CD14-positive monocyte (primary cell): Measurements from ENCODE around the gene ZBTB5. TPM values are rescaled to one million over a fixed set of nuclear protein-coding genes. Genes with fewer than 3 reads are reported as not detected.
A peak's percentile ranks its signal among the peaks of the same experiment; 100 is the strongest.

Experiments used
- DNase-seq, 3 donors: peaks; one replicate each; pipeline ENCODE4 v3.0.0-alpha.2; 2011 to 2022
- H2AFZ ChIP-seq: 2 replicates; pipeline ENCODE4 v1.6.0; 2012; ENCODE audit warnings: mild to moderate bottlenecking, low read depth, low read length, inconsistent platforms; ENCODE audit not compliant: insufficient read depth, poor library complexity, severe bottlenecking
- H3K27ac ChIP-seq, 2 donors: 1 replicate in 1 of 2; 2 replicates in 1 of 2; pipeline ENCODE4 v1.5.1; 2012 to 2013; ENCODE audit warnings: low read length in 2 of 2, control low read depth in 1 of 2, inconsistent platforms in 1 of 2, low read depth in 1 of 2, mild to moderate bottlenecking in 1 of 2
- H3K27me3 ChIP-seq, 2 donors: one replicate each; pipeline versions ENCODE4 v1.6.0 to v1.6.1; 2011 to 2013; ENCODE audit warnings: low read length in 2 of 2; ENCODE audit not compliant: control insufficient read depth in 2 of 2, insufficient read depth in 2 of 2
- H3K36me3 ChIP-seq, 2 donors: replicated peaks in 1 of 2; 1 replicate in 1 of 2; 2 replicates in 1 of 2; pipeline versions ENCODE4 v1.5.1 to v1.6.1; 2012 to 2013; ENCODE audit warnings: low read length in 2 of 2, control low read depth in 1 of 2, inconsistent platforms in 1 of 2, mild to moderate bottlenecking in 1 of 2; ENCODE audit not compliant: insufficient read depth in 2 of 2, control insufficient read depth in 1 of 2
- H3K4me1 ChIP-seq, 2 donors: 1 replicate in 1 of 2; 2 replicates in 1 of 2; pipeline versions ENCODE4 v1.5.1 to v1.6.1; 2012 to 2013; ENCODE audit warnings: low read length in 2 of 2, control low read depth in 1 of 2, inconsistent platforms in 1 of 2, mild to moderate bottlenecking in 1 of 2, moderate library complexity in 1 of 2; ENCODE audit not compliant: insufficient read depth in 2 of 2, control insufficient read depth in 1 of 2
- H3K4me2 ChIP-seq: replicated peaks from 2 replicates; pipeline ENCODE3; 2012; ENCODE audit warnings: low read length, moderate library complexity, mild to moderate bottlenecking; ENCODE audit not compliant: poor library complexity, severe bottlenecking; ENCODE audit errors: extremely low read depth
- H3K4me3 ChIP-seq, 3 experiments: fragments of 200-600 bp in 1 of 3; sonication (generic) in 1 of 3; replicated peaks in 1 of 3; 1 replicate in 2 of 3; 2 replicates in 1 of 3; pipeline ENCODE4 v1.5.1; 2011 to 2013; ENCODE audit warnings: low read length in 3 of 3, mild to moderate bottlenecking in 3 of 3, control low read depth in 2 of 3, low read depth in 2 of 3, inconsistent platforms in 1 of 3, moderate library complexity in 1 of 3
- H3K79me2 ChIP-seq: 2 replicates; pipeline ENCODE4 v1.6.0; 2012; ENCODE audit warnings: mild to moderate bottlenecking, control low read depth, inconsistent platforms, low read length, moderate library complexity; ENCODE audit not compliant: insufficient read depth
- H3K9ac ChIP-seq: 2 replicates; pipeline ENCODE4 v1.6.0; 2017; ENCODE audit warnings: low read length, mild to moderate bottlenecking; ENCODE audit not compliant: insufficient read depth, poor library complexity, severe bottlenecking
- H3K9me3 ChIP-seq, 2 donors: replicated peaks in 1 of 2; 1 replicate in 1 of 2; 2 replicates in 1 of 2; pipeline versions ENCODE4 v1.5.1 to v1.6.1; 2012 to 2013; ENCODE audit warnings: low read length in 2 of 2, control low read depth in 1 of 2; ENCODE audit not compliant: control insufficient read depth in 1 of 2, insufficient read depth in 1 of 2
- H4K20me1 ChIP-seq: 2 replicates; pipeline ENCODE4 v1.6.0; 2012; ENCODE audit warnings: mild to moderate bottlenecking, low read length, control low read depth, moderate library complexity; ENCODE audit not compliant: insufficient read depth
- H3K27ac Mint-ChIP-seq, 7 donors: one replicate each; pipeline ENCODE4 v1.8.0; 2020; ENCODE audit warnings: mild to moderate bottlenecking in 7 of 7, mixed read lengths in 7 of 7, moderate library complexity in 6 of 7, inconsistent platforms in 2 of 7
- H3K27me3 Mint-ChIP-seq, 3 donors: one replicate each; pipeline ENCODE4 v1.8.0; 2021 to 2022; ENCODE audit warnings: low read depth in 3 of 3, mild to moderate bottlenecking in 3 of 3, mixed read lengths in 3 of 3, moderate library complexity in 3 of 3, inconsistent platforms in 1 of 3
- H3K36me3 Mint-ChIP-seq, 2 donors: one replicate each; pipeline ENCODE4 v1.8.0; 2020; ENCODE audit warnings: mixed read lengths in 2 of 2, inconsistent platforms in 1 of 2, mild to moderate bottlenecking in 1 of 2
- H3K4me1 Mint-ChIP-seq: one replicate; pipeline ENCODE4 v1.8.0; 2020; ENCODE audit warnings: mild to moderate bottlenecking, mixed read lengths
- H3K4me3 Mint-ChIP-seq, 2 donors: one replicate each; pipeline ENCODE4 v1.8.0; 2020; ENCODE audit warnings: mild to moderate bottlenecking in 2 of 2, mixed read lengths in 2 of 2, moderate library complexity in 1 of 2
- H3K9me3 Mint-ChIP-seq, 7 donors: one replicate each; pipeline ENCODE4 v1.8.0; 2020 to 2022; ENCODE audit warnings: mixed read lengths in 7 of 7, mild to moderate bottlenecking in 6 of 7, moderate library complexity in 6 of 7, inconsistent platforms in 2 of 7
- CTCF ChIP-seq: fragments of 200-600 bp; IDR thresholded peaks from one replicate; pipeline ENCODE4 v1.8.0; 2022; ENCODE audit warnings: antibody characterized with exemption, mild to moderate bottlenecking
- WGBS: methylation state at CpG from one replicate; pipeline ENCODE4 v1.1.5; 2013; ENCODE audit warnings: missing lambda C conversion rate; ENCODE audit not compliant: insufficient coverage; 5-methylcytosine and 5-hydroxymethylcytosine counted together
- intact Hi-C, 2 donors: fragments of 100-400 bp; cut with micrococcal nuclease; formaldehyde crosslinking; loops; one replicate each; pipeline versions ENCODE4 v1.15.0 to v1.15.1; 2023
- polyA plus RNA-seq, 3 donors: library from polyadenylated mRNA; depleted of rRNA in 1 of 3; unstranded in 2 of 3; stranded (reverse) in 1 of 3; fragments of 300-500 nt in 2 of 3; fragments of >200 nt in 1 of 3; fragmentation: Illumina TruSeq in 2 of 3; gene quantifications; 1 replicate in 2 of 3; 2 replicates in 1 of 3; pipeline ENCODE4 v1.2.3, GENCODE V29; 2012 to 2021

ZBTB5 gene
- polyA plus RNA-seq, 3 donors, result 0.58 to 6.4 (median 1.4) TPM

- no peaks in the 10 kb centered on the region for H4K20me1 ChIP-seq
- H3K36me3 ChIP-seq, result peaks cover 0 to 5% of the 10 kb centered on the region in 2 donors
- TF ChIP-seq CTCF, result no peak
- WGBS, result 80% methylated on average over 5 of the region's 7 CpGs
- DNase-seq, result no peak
- H3K9ac ChIP-seq, result no peak overlapping the region
- H3K9me3 Mint-ChIP-seq, result peaks cover 0 to 2% (median 0%) of the 10 kb centered on the region in 7 donors
- peaks cover 9% of the 10 kb centered on the region in 2 donors for H3K36me3 Mint-ChIP-seq
- peaks cover 0 to 2% (median 0%) of the 10 kb centered on the region in 3 donors for H3K27me3 Mint-ChIP-seq
- H3K4me1 ChIP-seq, result no peaks in the 10 kb centered on the region
- no peak overlapping the region for H3K27ac ChIP-seq
- no peak overlapping the region for H3K4me3 ChIP-seq
- intact Hi-C loops, result no loop called here
- H3K27ac Mint-ChIP-seq, result peak overlapping the region in 1 of 7 donors; percentile 45
- no peak overlapping the region for H3K4me2 ChIP-seq
- H3K9me3 ChIP-seq, result no peaks in the 10 kb centered on the region
- H2AFZ ChIP-seq, result no peak overlapping the region
- no peaks in the 10 kb centered on the region for H3K27me3 ChIP-seq
- no peaks in the 10 kb centered on the region for H3K4me1 Mint-ChIP-seq
- no peaks in the 10 kb centered on the region for H3K79me2 ChIP-seq
- no peak overlapping the region for H3K4me3 Mint-ChIP-seq
Measured at GRCh38 chr9:37509536-37509935, 44.3 kb upstream of the ZBTB5 start.

GRCh38 chr9:37508834-37509206, 43.6 kb upstream of the ZBTB5 start:
- DNase-seq, result no peak

More at GRCh38 chr9:37508834-37509206, 43.6 kb upstream of the ZBTB5 start:
- Histone ChIP-seq H4K20me1 (no peaks in the 10 kb centered on the region), H3K27me3 (no peaks in the 10 kb centered on the region), H3K9me3 (no peaks in the 10 kb centered on the region), H3K4me2 (no peak overlapping the region), H3K27ac (no peak overlapping the region), H3K79me2 (no peaks in the 10 kb centered on the region), H3K36me3 (peaks cover 0 to 9% of the 10 kb centered on the region in 2 donors), H3K9ac (no peak overlapping the region), H3K4me3 (no peak overlapping the region), H2AFZ (no peak overlapping the region), H3K4me1 (no peaks in the 10 kb centered on the region)
- Mint-ChIP-seq H3K4me3 (no peak overlapping the region), H3K27ac (peak overlapping the region in 1 of 7 donors; percentile 10), H3K4me1 (peaks cover 2% of the 10 kb centered on the region), H3K27me3 (peaks cover 0 to 2% (median 1%) of the 10 kb centered on the region in 3 donors), H3K36me3 (peaks cover 12 to 13% of the 10 kb centered on the region in 2 donors), H3K9me3 (peaks cover 0 to 2% (median 0%) of the 10 kb centered on the region in 7 donors)
- intact Hi-C loops, result no loop called here
- WGBS, result 100% methylated on average over 1 of the region's 3 CpGs
- TF ChIP-seq CTCF, result no peak
